Activated T-cell treated with anti-CD3 and anti-CD28 coated beads, Interleukin-2, amount 50 U/mL, for 48 hours (primary cell): ENCODE results near the gene EYS.
"Not testable (repeated sequence)": the region's sequence is repeated elsewhere in the genome, so short reads cannot be mapped to it uniquely, and the experiment has no call there.

Experiments used
- DNase-seq, 2 experiments: peaks; one replicate each; pipeline ENCODE4 v3.0.0-alpha.2; 2020

EYS gene

GRCh38 chr6:64000818-64001491 lies 1706.1 kb downstream of the EYS start:
- no peak for DNase-seq

GRCh38 chr6:63999613-64000012 lies 1707.4 kb downstream of the EYS start:
- no peak for DNase-seq

- DNase-seq: no peak
Measured at GRCh38 chr6:63998991-63999390, 1708.0 kb downstream of the EYS start.

- DNase-seq: no peak
Measured at GRCh38 chr6:63997734-63998133, 1709.3 kb downstream of the EYS start.

GRCh38 chr6:63997221-63997620 lies 1709.8 kb downstream of the EYS start:
- DNase-seq: no peak

- DNase-seq: no peak
Measured at GRCh38 chr6:63985223-63985622, 1721.8 kb downstream of the EYS start.

- no peak for DNase-seq
Measured at GRCh38 chr6:63975699-63976098, 1731.3 kb downstream of the EYS start.

GRCh38 chr6:63968650-63969049 lies 1738.4 kb downstream of the EYS start:
- no peak for DNase-seq

GRCh38 chr6:63964366-63964765 lies 1742.7 kb downstream of the EYS start:
- DNase-seq: no peak

GRCh38 chr6:63963769-63964315 lies 1743.2 kb downstream of the EYS start:
- DNase-seq: no peak

- not testable (repeated sequence) for DNase-seq
Measured at GRCh38 chr6:63953336-63954021, 1753.5 kb downstream of the EYS start.

GRCh38 chr6:63947792-63948529 lies 1759.1 kb downstream of the EYS start:
- no peak for DNase-seq

GRCh38 chr6:63945987-63946386 lies 1761.0 kb downstream of the EYS start:
- DNase-seq: no peak

- no peak for DNase-seq
Measured at GRCh38 chr6:63943826-63944225, 1763.2 kb downstream of the EYS start.

GRCh38 chr6:63941747-63942470 lies 1765.1 kb downstream of the EYS start:
- no peak for DNase-seq

GRCh38 chr6:63940056-63940455 lies 1767.0 kb downstream of the EYS start:
- no peak for DNase-seq

- no peak for DNase-seq
Measured at GRCh38 chr6:63936399-63936798, 1770.6 kb downstream of the EYS start.

- DNase-seq: no peak
Measured at GRCh38 chr6:63935732-63936131, 1771.3 kb downstream of the EYS start.

GRCh38 chr6:63933948-63934347 lies 1773.1 kb downstream of the EYS start:
- not testable (repeated sequence) for DNase-seq

- no peak for DNase-seq
Measured at GRCh38 chr6:63930848-63931247, 1776.2 kb downstream of the EYS start.

- no peak for DNase-seq
Measured at GRCh38 chr6:63929111-63929510, 1777.9 kb downstream of the EYS start.

GRCh38 chr6:63928613-63929012 lies 1778.4 kb downstream of the EYS start:
- DNase-seq: no peak
